Measurements from ENCODE around the gene MAB21L1.

MAB21L1 gene

GRCh38 chr13:35475960-35476943 lies at the start of gene MAB21L1:
TSS of gene MAB21L1 (minus strand) at chr13:35476689. CDS start at chr13:35476138, 551 bp downstream.
- FAIRE-seq = peak; percentile 27
- DNase-seq (ENCODE audit: low spot score) = peak; percentile 13

- DNase-seq (ENCODE audit: low spot score) = no peak
- FAIRE-seq = no peak
Measured at GRCh38 chr13:35524171-35524570, 47.7 kb upstream of the MAB21L1 start.

GRCh38 chr13:35518337-35518946 lies 42.0 kb upstream of the MAB21L1 start:
- no peak for FAIRE-seq

GRCh38 chr13:35514801-35515502 lies 38.5 kb upstream of the MAB21L1 start:
- FAIRE-seq (no peak), DNase-seq (ENCODE audit: low spot score) (no peak)

More at GRCh38 chr13:35518337-35518946, 42.0 kb upstream of the MAB21L1 start:
- no peak for DNase-seq (ENCODE audit: low spot score)

DNA sequence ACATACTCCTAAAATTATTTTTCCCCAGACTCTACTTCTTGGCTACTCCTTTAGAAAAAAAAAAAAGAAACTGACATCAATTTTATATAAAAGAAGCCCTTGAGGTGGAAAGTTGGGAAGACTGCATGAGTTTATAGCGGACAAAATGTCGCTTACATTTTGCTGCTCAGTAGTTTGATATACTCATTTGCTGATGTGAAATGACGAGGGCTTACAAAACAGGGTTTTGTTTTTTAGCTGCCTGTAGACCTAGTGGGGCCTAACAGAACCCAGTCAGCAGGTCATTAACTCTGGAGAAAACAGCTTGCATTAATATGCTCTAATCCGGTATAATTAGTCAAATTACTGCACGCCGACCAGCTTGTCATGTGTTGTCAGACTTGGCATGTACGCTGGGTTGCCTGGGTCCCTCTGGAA lies 37.6 kb upstream of the MAB21L1 start:
- DNase-seq (ENCODE audit: low spot score) (no peak), FAIRE-seq (no peak)

- FAIRE-seq = no peak
- peak; percentile 25 for DNase-seq (ENCODE audit: low spot score)
Measured at GRCh38 chr13:35512271-35512920, 35.9 kb upstream of the MAB21L1 start.

DNA sequence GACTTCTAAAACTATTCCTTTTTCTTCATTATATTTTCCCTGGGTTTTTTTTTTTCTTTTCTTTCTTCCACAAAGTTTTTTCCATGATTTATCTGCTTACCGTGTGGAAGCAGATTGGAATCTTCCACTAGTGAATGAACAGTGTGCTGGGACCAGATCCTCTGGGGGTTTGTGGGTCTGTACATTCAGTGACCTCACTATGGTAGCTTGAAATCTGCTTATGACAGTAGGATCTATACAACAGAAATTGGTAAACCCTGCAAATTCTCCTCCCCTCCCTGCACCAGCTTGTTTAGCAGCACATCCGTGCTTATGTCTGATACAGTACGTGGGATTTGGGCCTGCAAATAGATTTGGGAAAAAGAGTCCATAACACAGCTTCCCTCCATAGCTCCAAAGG lies 26.0 kb upstream of the MAB21L1 start:
- DNase-seq (ENCODE audit: low spot score) = no peak
- FAIRE-seq = no peak

DNA sequence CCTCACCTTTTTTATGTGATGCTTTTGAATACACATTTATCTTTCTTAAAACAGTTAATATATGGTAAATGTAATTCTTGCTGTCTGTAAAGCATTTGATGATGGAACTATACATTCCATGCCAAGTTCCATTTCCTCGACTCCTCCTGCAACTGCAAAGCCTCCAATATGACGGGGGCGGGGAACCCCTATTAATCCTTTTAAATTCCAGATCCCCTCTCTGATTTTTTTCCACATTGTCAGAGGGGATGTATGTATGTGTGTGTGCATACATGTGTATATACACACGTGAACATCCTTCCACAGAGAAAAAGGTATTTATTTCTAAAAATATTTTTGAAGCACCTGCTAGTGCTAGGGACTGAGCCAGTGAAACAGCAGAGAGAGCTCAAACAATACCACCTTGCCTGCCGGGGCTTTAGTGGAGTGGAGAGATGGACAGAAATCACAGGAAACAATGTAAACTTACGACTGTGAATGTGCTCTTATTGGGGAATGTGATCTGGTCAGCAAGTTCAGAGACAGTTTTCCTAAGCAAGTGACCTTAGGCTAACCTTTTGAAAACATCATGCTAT lies 25.3 kb upstream of the MAB21L1 start:
- DNase-seq (ENCODE audit: low spot score) = no peak
- FAIRE-seq = no peak

DNA sequence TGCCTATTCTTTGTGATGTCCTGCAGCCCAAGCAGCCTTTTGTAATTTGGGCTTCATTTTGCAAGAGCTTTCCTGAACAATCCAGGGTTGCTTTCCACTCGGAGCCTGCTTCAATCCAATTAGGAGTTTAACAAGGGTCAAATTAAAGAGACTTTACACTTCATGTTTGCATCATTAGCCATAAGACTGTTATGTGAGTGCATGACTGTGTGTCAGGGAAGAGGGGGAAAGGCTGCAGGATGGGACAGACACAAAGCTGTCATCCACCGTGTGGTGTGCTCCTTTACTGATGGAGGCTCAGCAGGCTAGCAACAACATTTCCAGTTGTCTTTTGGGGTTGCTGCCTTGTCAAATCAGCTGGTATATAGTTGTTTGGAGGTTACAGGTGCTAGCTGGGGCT lies 23.7 kb upstream of the MAB21L1 start:
- FAIRE-seq = no peak
- no peak for DNase-seq (ENCODE audit: low spot score)

DNA sequence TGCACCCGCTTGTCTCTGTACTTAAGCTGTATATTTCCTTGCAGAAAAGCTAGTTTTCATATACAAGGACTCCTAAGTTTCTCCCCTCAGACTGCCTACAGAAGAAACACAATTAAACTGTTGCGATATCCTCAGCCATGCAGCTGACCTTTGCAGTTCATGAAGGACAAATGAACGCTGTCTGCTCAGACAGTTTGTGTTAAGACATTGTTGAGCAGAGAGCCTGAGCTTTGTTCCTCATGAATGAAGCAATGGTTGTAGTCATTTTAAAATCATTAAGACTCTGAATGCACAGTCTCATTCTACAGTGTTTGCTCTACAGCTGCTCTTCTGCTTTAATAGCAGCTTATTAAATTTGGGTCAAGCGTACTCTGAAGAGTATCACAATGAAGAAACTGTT lies 23.2 kb upstream of the MAB21L1 start:
- no peak for DNase-seq (ENCODE audit: low spot score)
- FAIRE-seq = no peak

- DNase-seq (ENCODE audit: low spot score) = no peak
- no peak for FAIRE-seq
Measured at GRCh38 chr13:35499196-35499662, 22.7 kb upstream of the MAB21L1 start.

- DNase-seq (ENCODE audit: low spot score) (no peak), FAIRE-seq (no peak)
Measured at GRCh38 chr13:35498231-35498630, 21.7 kb upstream of the MAB21L1 start.

DNA sequence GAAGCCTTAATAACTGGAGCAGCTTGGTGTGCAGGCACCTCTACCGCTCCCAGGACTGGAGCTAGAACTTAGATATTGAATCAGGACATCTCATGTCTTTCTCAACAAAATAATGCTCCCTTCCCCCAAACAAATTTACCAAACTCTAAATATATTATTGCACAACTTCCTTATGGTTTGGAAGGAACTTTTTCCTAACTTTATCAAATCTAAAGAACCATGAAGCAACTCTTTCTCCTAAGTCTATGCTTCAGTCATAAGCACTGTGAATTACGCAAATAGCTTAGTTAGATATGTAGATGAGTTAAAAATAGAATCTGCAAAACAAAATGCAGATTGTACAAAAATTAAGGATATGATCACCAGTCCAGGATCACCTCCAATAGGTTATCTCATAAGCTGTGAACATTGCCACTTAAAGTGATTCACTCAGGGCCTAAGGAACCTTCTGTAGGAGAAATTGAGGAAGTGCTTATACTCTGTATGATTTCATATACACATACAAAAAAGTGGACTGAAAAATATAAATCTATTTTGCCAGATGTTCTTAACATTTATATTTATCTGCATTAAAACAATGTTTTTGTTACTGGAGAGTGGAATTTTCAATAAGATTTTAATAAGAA lies 20.4 kb upstream of the MAB21L1 start:
- FAIRE-seq = no peak
- DNase-seq (ENCODE audit: low spot score) = no peak

GRCh38 chr13:35496006-35496405 lies 19.5 kb upstream of the MAB21L1 start:
- no peak for FAIRE-seq
- no peak for DNase-seq (ENCODE audit: low spot score)

DNA sequence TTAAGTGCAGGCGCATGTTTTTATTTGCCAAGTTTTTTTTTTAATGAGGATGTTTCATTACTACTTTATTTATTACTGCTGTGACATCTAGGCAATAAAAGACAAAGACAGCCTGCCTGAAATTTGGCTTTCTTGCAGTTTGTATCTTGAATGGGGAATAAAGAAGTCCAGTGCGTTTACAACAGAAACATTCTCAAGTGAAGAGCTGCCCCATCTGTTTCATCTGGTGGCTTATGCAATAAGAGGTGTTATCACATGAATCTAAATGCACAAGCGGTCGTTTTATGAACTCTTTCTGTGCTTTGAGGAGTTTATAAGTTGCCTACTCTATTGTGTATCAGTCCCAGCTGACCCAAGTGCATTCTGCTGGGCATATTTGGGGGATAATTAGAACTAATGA lies 12.6 kb upstream of the MAB21L1 start:
- FAIRE-seq = no peak
- DNase-seq (ENCODE audit: low spot score) = no peak

GRCh38 chr13:35485424-35485823 lies 8.9 kb upstream of the MAB21L1 start:
- no peak for FAIRE-seq
- DNase-seq (ENCODE audit: low spot score) = no peak

DNA sequence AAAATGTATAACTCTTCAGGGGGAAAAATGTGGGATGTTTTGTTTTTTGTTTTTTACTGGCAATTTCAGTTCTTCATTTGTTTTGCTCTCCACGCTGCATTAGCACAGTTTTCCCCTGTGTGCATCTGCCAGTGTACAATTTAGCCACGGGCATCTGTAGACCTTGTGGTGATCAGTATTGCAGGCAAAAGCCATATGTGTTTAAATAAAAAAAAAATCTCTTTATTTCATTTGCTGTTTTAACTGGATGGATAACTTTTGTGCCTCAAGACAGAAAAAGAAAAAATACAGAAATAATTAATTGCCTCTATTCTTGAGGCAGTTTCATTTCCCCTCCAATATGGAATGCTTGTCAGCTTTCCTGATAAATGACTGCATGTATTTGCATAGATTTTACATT lies 7.9 kb upstream of the MAB21L1 start:
- no peak for FAIRE-seq
- DNase-seq (ENCODE audit: low spot score) = no peak

GRCh38 chr13:35483761-35484160 lies 7.3 kb upstream of the MAB21L1 start:
- no peak for FAIRE-seq
- no peak for DNase-seq (ENCODE audit: low spot score)

- no peak for FAIRE-seq
- no peak for DNase-seq (ENCODE audit: low spot score)
Measured at GRCh38 chr13:35482527-35482926, 6.0 kb upstream of the MAB21L1 start.

DNA sequence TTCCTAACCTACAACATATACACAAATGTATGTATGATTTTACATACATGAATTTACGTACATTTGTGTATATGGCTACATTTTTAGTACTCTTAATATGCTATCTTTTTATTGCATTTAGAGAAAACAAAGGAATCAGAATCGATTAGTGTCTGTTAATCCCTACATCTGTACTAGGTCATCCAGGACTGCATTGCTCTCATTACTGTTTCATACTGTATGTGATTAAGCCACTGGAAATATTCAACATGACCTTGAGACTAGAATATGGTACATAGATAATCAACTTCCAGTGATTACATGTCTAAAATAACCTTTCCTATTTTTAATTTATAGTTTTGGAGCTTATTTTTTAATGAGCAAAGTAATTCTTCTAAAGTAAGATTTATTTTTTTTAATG lies 5.3 kb upstream of the MAB21L1 start:
- FAIRE-seq = no peak
- no peak for DNase-seq (ENCODE audit: low spot score)

DNA sequence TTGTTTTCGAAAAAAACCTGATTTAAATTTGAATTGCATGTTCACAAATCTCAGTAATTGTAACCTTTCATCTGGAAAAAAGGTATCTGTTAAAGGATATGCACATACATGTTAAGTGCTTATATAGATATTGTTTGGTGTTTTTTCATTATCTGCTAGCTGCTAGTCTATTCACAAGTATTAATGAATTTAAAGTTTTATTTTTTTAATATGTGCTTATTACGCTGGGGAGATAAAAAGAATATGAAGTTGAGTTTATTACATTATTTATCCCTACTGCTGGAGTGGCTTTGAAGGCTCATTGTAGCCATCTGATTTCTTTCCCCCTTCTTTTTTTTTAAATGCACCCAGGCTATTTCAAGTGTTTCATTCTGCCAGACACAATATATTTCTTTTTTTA lies 3.9 kb upstream of the MAB21L1 start:
- no peak for FAIRE-seq
- no peak for DNase-seq (ENCODE audit: low spot score)

Data from urothelium cell line (cell line).